Neural progenitor cell (in vitro differentiated cells): Measurements from ENCODE around the gene IFNLR1.

Source experiments
- EZH2 ChIP-seq: fragments of 200-600 bp; sonication (generic); IDR thresholded peaks from 2 replicates; pipeline ENCODE4 v1.6.1; 2017; ENCODE audit warnings: antibody characterized with exemption, mild to moderate bottlenecking, moderate library complexity
- EZH2phosphoT487 ChIP-seq: fragments of 200-600 bp; sonication (generic); IDR thresholded peaks from 2 replicates; pipeline ENCODE4 v1.6.1; 2017; ENCODE audit warnings: antibody characterized with exemption
- TF ChIP-seq, protein P1 (sequence below): fragments of 200-600 bp; sonication (generic); IDR thresholded peaks from 2 replicates; pipeline ENCODE4 v1.5.1; 2017; ENCODE audit warnings: antibody characterized with exemption, mild to moderate bottlenecking

DNA sequence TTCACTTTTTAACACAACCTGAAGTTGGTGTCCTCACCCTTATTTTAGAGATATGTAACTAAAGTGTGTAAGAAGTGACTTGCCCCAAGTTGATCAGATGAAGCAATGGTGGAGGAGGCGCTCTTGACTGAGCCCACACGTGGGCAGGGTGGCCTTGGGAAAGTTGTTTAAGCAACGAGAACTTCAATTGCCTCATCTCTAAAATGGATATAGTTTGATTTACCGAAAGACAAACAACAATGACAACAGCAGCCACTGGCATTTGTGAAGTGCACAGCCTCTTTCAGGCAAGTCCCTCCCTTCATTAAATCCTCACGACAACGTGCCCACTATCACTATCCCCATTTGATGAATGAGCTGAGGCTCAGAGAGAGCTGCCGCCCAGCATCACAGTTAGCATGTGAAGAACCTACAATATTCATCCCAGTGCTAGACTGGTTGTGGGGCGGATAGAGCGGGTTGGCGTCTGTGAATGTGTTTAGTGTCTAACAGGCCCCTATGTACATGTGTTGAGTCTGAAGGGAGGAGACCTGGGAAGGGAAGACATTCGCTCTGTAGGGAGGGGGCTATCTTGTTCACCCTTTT, 47.2 kb downstream of the IFNLR1 start:
- TF ChIP-seq, protein P1, sequence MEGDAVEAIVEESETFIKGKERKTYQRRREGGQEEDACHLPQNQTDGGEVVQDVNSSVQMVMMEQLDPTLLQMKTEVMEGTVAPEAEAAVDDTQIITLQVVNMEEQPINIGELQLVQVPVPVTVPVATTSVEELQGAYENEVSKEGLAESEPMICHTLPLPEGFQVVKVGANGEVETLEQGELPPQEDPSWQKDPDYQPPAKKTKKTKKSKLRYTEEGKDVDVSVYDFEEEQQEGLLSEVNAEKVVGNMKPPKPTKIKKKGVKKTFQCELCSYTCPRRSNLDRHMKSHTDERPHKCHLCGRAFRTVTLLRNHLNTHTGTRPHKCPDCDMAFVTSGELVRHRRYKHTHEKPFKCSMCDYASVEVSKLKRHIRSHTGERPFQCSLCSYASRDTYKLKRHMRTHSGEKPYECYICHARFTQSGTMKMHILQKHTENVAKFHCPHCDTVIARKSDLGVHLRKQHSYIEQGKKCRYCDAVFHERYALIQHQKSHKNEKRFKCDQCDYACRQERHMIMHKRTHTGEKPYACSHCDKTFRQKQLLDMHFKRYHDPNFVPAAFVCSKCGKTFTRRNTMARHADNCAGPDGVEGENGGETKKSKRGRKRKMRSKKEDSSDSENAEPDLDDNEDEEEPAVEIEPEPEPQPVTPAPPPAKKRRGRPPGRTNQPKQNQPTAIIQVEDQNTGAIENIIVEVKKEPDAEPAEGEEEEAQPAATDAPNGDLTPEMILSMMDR, result no peak
- TF ChIP-seq EZH2phosphoT487 (no peak), EZH2 (no peak)
